ENCODE data around the gene NPIPB8. TPM values are rescaled to one million over a fixed set of nuclear protein-coding genes. Genes with fewer than 3 reads are reported as not detected.
"Not testable (repeated sequence)": the region's sequence is repeated elsewhere in the genome, so short reads cannot be mapped to it uniquely, and the experiment has no call there.

The NPIPB8 gene
- total RNA-seq, 1 experiment from 2014 or later: not detected

GRCh38 chr16:28639959-28640358, 2.1 kb downstream of the NPIPB8 start:
- H3K27ac ChIP-seq (ENCODE audit: low read length); in situ Hi-C loops (cut with HindIII; ENCODE audit: low pct_unique_long_range_greater_than_20kb, low sequenced_read_pairs); DNase-seq (ENCODE audit: low read depth, low spot score); CTCF ChIA-PET; H3K9me3 ChIP-seq (ENCODE audit: control insufficient read depth, insufficient read depth, low read depth, low read length); H3K36me3 ChIP-seq (ENCODE audit: control insufficient read depth, insufficient read depth, low read length); POLR2A ChIA-PET; ATAC-seq; H3K27me3 ChIP-seq (ENCODE audit: control insufficient read depth, insufficient read depth, low read length); intact Hi-C loops (cut with micrococcal nuclease; ENCODE audit: unreplicated experiment); BruUV-seq (replicated peaks); H3K4me3 ChIP-seq (ENCODE audit: low read depth in 2 of 2, low read length in 2 of 2); H3K4me1 ChIP-seq (ENCODE audit: control insufficient read depth, insufficient read depth, low read length): not testable (repeated sequence)

GRCh38 chr16:28666264-28666663, 28.4 kb downstream of the NPIPB8 start:
- H3K36me3 ChIP-seq (ENCODE audit: control insufficient read depth, insufficient read depth, low read length); H3K4me3 ChIP-seq (ENCODE audit: low read depth in 2 of 2, low read length in 2 of 2); H3K27me3 ChIP-seq (ENCODE audit: control insufficient read depth, insufficient read depth, low read length); CTCF ChIA-PET; ATAC-seq; POLR2A ChIA-PET; H3K9me3 ChIP-seq (ENCODE audit: control insufficient read depth, insufficient read depth, low read depth, low read length); H3K27ac ChIP-seq (ENCODE audit: low read length); in situ Hi-C loops (cut with HindIII; ENCODE audit: low pct_unique_long_range_greater_than_20kb, low sequenced_read_pairs); intact Hi-C loops (cut with micrococcal nuclease; ENCODE audit: unreplicated experiment); BruUV-seq (replicated peaks); H3K4me1 ChIP-seq (ENCODE audit: control insufficient read depth, insufficient read depth, low read length); DNase-seq (ENCODE audit: low read depth, low spot score): not testable (repeated sequence)

- DNase-seq (ENCODE audit: low read depth, low spot score); H3K36me3 ChIP-seq (ENCODE audit: control insufficient read depth, insufficient read depth, low read length); CTCF ChIA-PET; H3K27me3 ChIP-seq (ENCODE audit: control insufficient read depth, insufficient read depth, low read length); H3K4me1 ChIP-seq (ENCODE audit: control insufficient read depth, insufficient read depth, low read length); BruUV-seq (replicated peaks); H3K27ac ChIP-seq (ENCODE audit: low read length); intact Hi-C loops (cut with micrococcal nuclease; ENCODE audit: unreplicated experiment); in situ Hi-C loops (cut with HindIII; ENCODE audit: low pct_unique_long_range_greater_than_20kb, low sequenced_read_pairs); H3K4me3 ChIP-seq (ENCODE audit: low read depth in 2 of 2, low read length in 2 of 2); POLR2A ChIA-PET; H3K9me3 ChIP-seq (ENCODE audit: control insufficient read depth, insufficient read depth, low read depth, low read length): not testable (repeated sequence)
- peak; percentile 56; the same call in 1 of the 2 replicates for ATAC-seq
Observed at GRCh38 chr16:28667480-28667879, 29.6 kb downstream of the NPIPB8 start.

- POLR2A ChIA-PET; H3K9me3 ChIP-seq (ENCODE audit: control insufficient read depth, insufficient read depth, low read depth, low read length); BruUV-seq (replicated peaks); H3K4me3 ChIP-seq (ENCODE audit: low read depth in 2 of 2, low read length in 2 of 2); H3K4me1 ChIP-seq (ENCODE audit: control insufficient read depth, insufficient read depth, low read length); intact Hi-C loops (cut with micrococcal nuclease; ENCODE audit: unreplicated experiment); H3K36me3 ChIP-seq (ENCODE audit: control insufficient read depth, insufficient read depth, low read length); in situ Hi-C loops (cut with HindIII; ENCODE audit: low pct_unique_long_range_greater_than_20kb, low sequenced_read_pairs); H3K27me3 ChIP-seq (ENCODE audit: control insufficient read depth, insufficient read depth, low read length); H3K27ac ChIP-seq (ENCODE audit: low read length); DNase-seq (ENCODE audit: low read depth, low spot score); CTCF ChIA-PET: not testable (repeated sequence)
- peak; percentile 51; the same call in 1 of the 2 replicates for ATAC-seq
Observed at GRCh38 chr16:28668199-28668598, 30.3 kb downstream of the NPIPB8 start.

GRCh38 chr16:28688327-28688952, 50.6 kb downstream of the NPIPB8 start:
- POLR2A ChIA-PET; CTCF ChIA-PET; H3K4me1 ChIP-seq (ENCODE audit: control insufficient read depth, insufficient read depth, low read length); H3K27me3 ChIP-seq (ENCODE audit: control insufficient read depth, insufficient read depth, low read length); DNase-seq (ENCODE audit: low read depth, low spot score); H3K36me3 ChIP-seq (ENCODE audit: control insufficient read depth, insufficient read depth, low read length); H3K9me3 ChIP-seq (ENCODE audit: control insufficient read depth, insufficient read depth, low read depth, low read length); H3K27ac ChIP-seq (ENCODE audit: low read length); in situ Hi-C loops (cut with HindIII; ENCODE audit: low pct_unique_long_range_greater_than_20kb, low sequenced_read_pairs); BruUV-seq (replicated peaks); intact Hi-C loops (cut with micrococcal nuclease; ENCODE audit: unreplicated experiment); H3K4me3 ChIP-seq (ENCODE audit: low read depth in 2 of 2, low read length in 2 of 2): not testable (repeated sequence)
- ATAC-seq: peak; percentile 97

- H3K9me3 ChIP-seq (ENCODE audit: control insufficient read depth, insufficient read depth, low read depth, low read length); POLR2A ChIA-PET; H3K36me3 ChIP-seq (ENCODE audit: control insufficient read depth, insufficient read depth, low read length); H3K27ac ChIP-seq (ENCODE audit: low read length); in situ Hi-C loops (cut with HindIII; ENCODE audit: low pct_unique_long_range_greater_than_20kb, low sequenced_read_pairs); H3K27me3 ChIP-seq (ENCODE audit: control insufficient read depth, insufficient read depth, low read length); H3K4me1 ChIP-seq (ENCODE audit: control insufficient read depth, insufficient read depth, low read length); DNase-seq (ENCODE audit: low read depth, low spot score); CTCF ChIA-PET; intact Hi-C loops (cut with micrococcal nuclease; ENCODE audit: unreplicated experiment); BruUV-seq (replicated peaks); H3K4me3 ChIP-seq (ENCODE audit: low read depth in 2 of 2, low read length in 2 of 2): not testable (repeated sequence)
- ATAC-seq: peak; percentile 35
Observed at GRCh38 chr16:28689425-28689824, 51.6 kb downstream of the NPIPB8 start.

- POLR2A ChIA-PET; CTCF ChIA-PET; ATAC-seq; DNase-seq (ENCODE audit: low read depth, low spot score); H3K27me3 ChIP-seq (ENCODE audit: control insufficient read depth, insufficient read depth, low read length); BruUV-seq (replicated peaks); H3K4me3 ChIP-seq (ENCODE audit: low read depth in 2 of 2, low read length in 2 of 2); H3K4me1 ChIP-seq (ENCODE audit: control insufficient read depth, insufficient read depth, low read length); H3K9me3 ChIP-seq (ENCODE audit: control insufficient read depth, insufficient read depth, low read depth, low read length); intact Hi-C loops (cut with micrococcal nuclease; ENCODE audit: unreplicated experiment); in situ Hi-C loops (cut with HindIII; ENCODE audit: low pct_unique_long_range_greater_than_20kb, low sequenced_read_pairs); H3K27ac ChIP-seq (ENCODE audit: low read length); H3K36me3 ChIP-seq (ENCODE audit: control insufficient read depth, insufficient read depth, low read length): not testable (repeated sequence)
Observed at GRCh38 chr16:28691722-28692121, 53.9 kb downstream of the NPIPB8 start.
